ENCODE measurements around the gene GPX4.
A peak's percentile ranks its signal among the peaks of the same experiment; 100 is the strongest.

The GPX4 gene

GRCh38 chr19:1133471-1133929 lies 29.7 kb downstream of the GPX4 start:
- Histone ChIP-seq H2BK5ac (ENCODE audit: low read length) (no peak overlapping the region), H2BK12ac (ENCODE audit: low read length) (no peak overlapping the region), H3K23ac (ENCODE audit: low read depth, low read length, poor library complexity) (peak overlapping the region; percentile 60), H2BK120ac (ENCODE audit: low read depth, low read length) (no peak overlapping the region), H3K4ac (ENCODE audit: low read length) (no peak overlapping the region), H3K36me3 (replicated peaks in 1 of 2; ENCODE audit: control insufficient read depth in 2 of 2, insufficient read depth in 2 of 2, low read length in 2 of 2) (peaks cover 0 to 8% of the 10 kb centered on the region in 2 donors), H4K8ac (ENCODE audit: low read depth, low read length) (no peak overlapping the region), H3K27ac (replicated peaks; ENCODE audit: low read length) (no peak overlapping the region), H2AFZ (ENCODE audit: low read length) (no peak overlapping the region), H3K18ac (ENCODE audit: low read length) (peak overlapping the region; percentile 48), H3K9ac (ENCODE audit: low read depth, low read length, poor library complexity) (no peak overlapping the region), H3K79me1 (ENCODE audit: low read depth, low read length) (peaks cover 5% of the 10 kb centered on the region), H2BK15ac (ENCODE audit: low read length) (no peak overlapping the region), H3K4me1 (ENCODE audit: control insufficient read depth in 2 of 2, insufficient read depth in 1 of 2, low read depth in 1 of 2, low read length in 2 of 2) (peaks cover 13 to 19% of the 10 kb centered on the region in 2 donors), H3K9me3 (replicated peaks in 1 of 2; ENCODE audit: control insufficient read depth in 2 of 2, insufficient read depth in 1 of 2, low read depth in 1 of 2, low read length in 2 of 2) (no peaks in the 10 kb centered on the region), H4K91ac (ENCODE audit: low read depth, low read length, poor library complexity) (no peak overlapping the region), H3K4me2 (ENCODE audit: insufficient read depth, low read length, poor library complexity, severe bottlenecking) (no peak overlapping the region), H3K14ac (ENCODE audit: low read length) (no peak overlapping the region), H3K27me3 (ENCODE audit: control insufficient read depth in 3 of 3, insufficient read depth in 3 of 3, low read depth in 1 of 3, low read length in 3 of 3) (no peaks in the 10 kb centered on the region), H2AK5ac (ENCODE audit: low read depth, low read length) (peak overlapping the region; percentile 90), H3K4me3 (ENCODE audit: low read length in 2 of 2) (no peak overlapping the region)
- WGBS, 2 donors (ENCODE audit: extremely low coverage in 2 of 2, insufficient read length in 2 of 2, insufficient replicate concordance in 1 of 2), result no CpG with 5 or more reads among the region's 25 CpGs
- DNase-seq (ENCODE audit: low spot score), result no peak

GRCh38 chr19:1134431-1134830 lies 30.6 kb downstream of the GPX4 start:
- Histone ChIP-seq H3K18ac (ENCODE audit: low read length) (peak overlapping the region; percentile 57), H3K36me3 (replicated peaks in 1 of 2; ENCODE audit: control insufficient read depth in 2 of 2, insufficient read depth in 2 of 2, low read length in 2 of 2) (peaks cover 0 to 8% of the 10 kb centered on the region in 2 donors), H2BK120ac (ENCODE audit: low read depth, low read length) (no peak overlapping the region), H3K9ac (ENCODE audit: low read depth, low read length, poor library complexity) (no peak overlapping the region), H2BK5ac (ENCODE audit: low read length) (no peak overlapping the region), H3K9me3 (replicated peaks in 1 of 2; ENCODE audit: control insufficient read depth in 2 of 2, insufficient read depth in 1 of 2, low read depth in 1 of 2, low read length in 2 of 2) (no peaks in the 10 kb centered on the region), H3K4me1 (ENCODE audit: control insufficient read depth in 2 of 2, insufficient read depth in 1 of 2, low read depth in 1 of 2, low read length in 2 of 2) (peaks cover 13 to 19% of the 10 kb centered on the region in 2 donors), H3K79me1 (ENCODE audit: low read depth, low read length) (peaks cover 5% of the 10 kb centered on the region), H3K23ac (ENCODE audit: low read depth, low read length, poor library complexity) (peak overlapping the region; percentile 60), H3K14ac (ENCODE audit: low read length) (peak overlapping the region; percentile 100), H2AK5ac (ENCODE audit: low read depth, low read length) (peak overlapping the region; percentile 81), H3K4me2 (ENCODE audit: insufficient read depth, low read length, poor library complexity, severe bottlenecking) (no peak overlapping the region), H4K8ac (ENCODE audit: low read depth, low read length) (no peak overlapping the region), H3K4me3 (ENCODE audit: low read length in 2 of 2) (peak overlapping the region in 1 of 2 donors; percentile 8), H2AFZ (ENCODE audit: low read length) (no peak overlapping the region), H3K4ac (ENCODE audit: low read length) (no peak overlapping the region), H2BK15ac (ENCODE audit: low read length) (no peak overlapping the region), H3K27ac (replicated peaks; ENCODE audit: low read length) (no peak overlapping the region), H2BK12ac (ENCODE audit: low read length) (peak overlapping the region; percentile 22), H3K27me3 (ENCODE audit: control insufficient read depth in 3 of 3, insufficient read depth in 3 of 3, low read depth in 1 of 3, low read length in 3 of 3) (no peaks in the 10 kb centered on the region), H4K91ac (ENCODE audit: low read depth, low read length, poor library complexity) (no peak overlapping the region)
- DNase-seq (ENCODE audit: low spot score), result no peak
- no CpG with 5 or more reads among the region's 11 CpGs for WGBS, 2 donors (ENCODE audit: extremely low coverage in 2 of 2, insufficient read length in 2 of 2, insufficient replicate concordance in 1 of 2)

- H2BK15ac ChIP-seq (ENCODE audit: low read length), result no peak overlapping the region
- no peak overlapping the region for H3K4me3 ChIP-seq (ENCODE audit: low read length in 2 of 2)
- peaks cover 7% of the 10 kb centered on the region for H3K79me1 ChIP-seq (ENCODE audit: low read depth, low read length)
- peak overlapping the region; percentile 44 for H3K9ac ChIP-seq (ENCODE audit: low read depth, low read length, poor library complexity)
- no peak overlapping the region for H2AFZ ChIP-seq (ENCODE audit: low read length)
- no peak overlapping the region for H4K91ac ChIP-seq (ENCODE audit: low read depth, low read length, poor library complexity)
- no peak overlapping the region for H4K8ac ChIP-seq (ENCODE audit: low read depth, low read length)
- WGBS, 2 donors (ENCODE audit: extremely low coverage in 2 of 2, insufficient read length in 2 of 2, insufficient replicate concordance in 1 of 2), result no CpG with 5 or more reads among the region's 17 CpGs
- no peak overlapping the region for H3K27ac ChIP-seq (replicated peaks; ENCODE audit: low read length)
- peaks cover 13 to 19% of the 10 kb centered on the region in 2 donors for H3K4me1 ChIP-seq (ENCODE audit: control insufficient read depth in 2 of 2, insufficient read depth in 1 of 2, low read depth in 1 of 2, low read length in 2 of 2)
- H2BK12ac ChIP-seq (ENCODE audit: low read length), result no peak overlapping the region
- H3K18ac ChIP-seq (ENCODE audit: low read length), result no peak overlapping the region
- no peaks in the 10 kb centered on the region for H3K9me3 ChIP-seq (replicated peaks in 1 of 2; ENCODE audit: control insufficient read depth in 2 of 2, insufficient read depth in 1 of 2, low read depth in 1 of 2, low read length in 2 of 2)
- H3K23ac ChIP-seq (ENCODE audit: low read depth, low read length, poor library complexity), result no peak overlapping the region
- no peaks in the 10 kb centered on the region for H3K27me3 ChIP-seq (ENCODE audit: control insufficient read depth in 3 of 3, insufficient read depth in 3 of 3, low read depth in 1 of 3, low read length in 3 of 3)
- H3K4me2 ChIP-seq (ENCODE audit: insufficient read depth, low read length, poor library complexity, severe bottlenecking), result no peak overlapping the region
- H2BK5ac ChIP-seq (ENCODE audit: low read length), result no peak overlapping the region
- H3K4ac ChIP-seq (ENCODE audit: low read length), result no peak overlapping the region
- peak overlapping the region; percentile 63 for H2AK5ac ChIP-seq (ENCODE audit: low read depth, low read length)
- H3K36me3 ChIP-seq (replicated peaks in 1 of 2; ENCODE audit: control insufficient read depth in 2 of 2, insufficient read depth in 2 of 2, low read length in 2 of 2), result peaks cover 0 to 8% of the 10 kb centered on the region in 2 donors
- H3K14ac ChIP-seq (ENCODE audit: low read length), result no peak overlapping the region
- DNase-seq (ENCODE audit: low spot score), result no peak
- no peak overlapping the region for H2BK120ac ChIP-seq (ENCODE audit: low read depth, low read length)
Measured at GRCh38 chr19:1135454-1135853, 31.7 kb downstream of the GPX4 start.

- H3K4me2 ChIP-seq (ENCODE audit: insufficient read depth, low read length, poor library complexity, severe bottlenecking), result no peak overlapping the region
- no peak overlapping the region for H4K91ac ChIP-seq (ENCODE audit: low read depth, low read length, poor library complexity)
- no peak overlapping the region for H2AK5ac ChIP-seq (ENCODE audit: low read depth, low read length)
- H3K14ac ChIP-seq (ENCODE audit: low read length), result no peak overlapping the region
- peaks cover 13 to 18% of the 10 kb centered on the region in 2 donors for H3K4me1 ChIP-seq (ENCODE audit: control insufficient read depth in 2 of 2, insufficient read depth in 1 of 2, low read depth in 1 of 2, low read length in 2 of 2)
- H3K18ac ChIP-seq (ENCODE audit: low read length), result peak overlapping the region; percentile 27
- H3K27me3 ChIP-seq (ENCODE audit: control insufficient read depth in 3 of 3, insufficient read depth in 3 of 3, low read depth in 1 of 3, low read length in 3 of 3), result no peaks in the 10 kb centered on the region
- H3K4me3 ChIP-seq (ENCODE audit: low read length in 2 of 2), result no peak overlapping the region
- peaks cover 0 to 8% of the 10 kb centered on the region in 2 donors for H3K36me3 ChIP-seq (replicated peaks in 1 of 2; ENCODE audit: control insufficient read depth in 2 of 2, insufficient read depth in 2 of 2, low read length in 2 of 2)
- peak overlapping the region; percentile 43 for H3K23ac ChIP-seq (ENCODE audit: low read depth, low read length, poor library complexity)
- H3K9ac ChIP-seq (ENCODE audit: low read depth, low read length, poor library complexity), result no peak overlapping the region
- H2AFZ ChIP-seq (ENCODE audit: low read length), result no peak overlapping the region
- H2BK5ac ChIP-seq (ENCODE audit: low read length), result no peak overlapping the region
- H2BK15ac ChIP-seq (ENCODE audit: low read length), result peak overlapping the region; percentile 6
- no peak overlapping the region for H3K27ac ChIP-seq (replicated peaks; ENCODE audit: low read length)
- H4K8ac ChIP-seq (ENCODE audit: low read depth, low read length), result no peak overlapping the region
- H3K4ac ChIP-seq (ENCODE audit: low read length), result no peak overlapping the region
- DNase-seq (ENCODE audit: low spot score), result no peak
- H2BK120ac ChIP-seq (ENCODE audit: low read depth, low read length), result no peak overlapping the region
- peaks cover 8% of the 10 kb centered on the region for H3K79me1 ChIP-seq (ENCODE audit: low read depth, low read length)
- no peak overlapping the region for H2BK12ac ChIP-seq (ENCODE audit: low read length)
- no peaks in the 10 kb centered on the region for H3K9me3 ChIP-seq (replicated peaks in 1 of 2; ENCODE audit: control insufficient read depth in 2 of 2, insufficient read depth in 1 of 2, low read depth in 1 of 2, low read length in 2 of 2)
- no CpG with 5 or more reads among the region's 12 CpGs for WGBS, 2 donors (ENCODE audit: extremely low coverage in 2 of 2, insufficient read length in 2 of 2, insufficient replicate concordance in 1 of 2)
Measured at GRCh38 chr19:1136201-1136600, 32.4 kb downstream of the GPX4 start.

All from neuronal stem cell (in vitro differentiated cells).